Breast epithelium (tissue), 4 donors: Measurements from ENCODE around the gene F10. TPM values are rescaled to one million over a fixed set of nuclear protein-coding genes. Genes with fewer than 3 reads are reported as not detected.
"Not testable (repeated sequence)": the region's sequence is repeated elsewhere in the genome, so short reads cannot be mapped to it uniquely, and the experiment has no call there.

Experiments
- DNase-seq, 2 donors: peaks; one replicate each; pipeline ENCODE4 v3.0.0-alpha.2; 2019; ENCODE audit warnings: low spot score in 2 of 2
- H3K27ac ChIP-seq, 2 donors: fragments of 200-600 bp; sonication (generic) in 1 of 2; one replicate each; pipeline ENCODE4 v1.5.1; 2016 to 2019; ENCODE audit warnings: mild to moderate bottlenecking in 1 of 2
- H3K27me3 ChIP-seq, 2 donors: fragments of 200-600 bp; sonication (generic) in 1 of 2; one replicate each; pipeline versions ENCODE4 v1.5.1 to v1.6.0; 2017 to 2019; ENCODE audit warnings: control low read depth in 1 of 2, mild to moderate bottlenecking in 1 of 2
- H3K36me3 ChIP-seq: fragments of 200-600 bp; one replicate; pipeline ENCODE4 v1.5.1; 2019
- H3K4me1 ChIP-seq, 2 donors: fragments of 200-600 bp; sonication (generic); one replicate each; pipeline ENCODE4 v1.5.1; 2016 to 2019; ENCODE audit warnings: control low read depth in 1 of 2
- H3K4me3 ChIP-seq, 3 donors: fragments of 200-600 bp; sonication (generic); 1 replicate in 2 of 3; 2 replicates in 1 of 3; pipeline ENCODE4 v1.5.1; 2016 to 2019; ENCODE audit warnings: mild to moderate bottlenecking in 3 of 3, moderate library complexity in 2 of 3
- H3K9me3 ChIP-seq, 2 donors: fragments of 200-600 bp; sonication (generic) in 1 of 2; one replicate each; pipeline ENCODE4 v1.5.1; 2016 to 2019; ENCODE audit warnings: control low read depth in 1 of 2
- CTCF ChIP-seq, 3 donors: fragments of 450-650 bp; IDR thresholded peaks; one replicate each; pipeline ENCODE4 v1.5.1; 2016 to 2017; ENCODE audit warnings: antibody characterized with exemption in 3 of 3, mild to moderate bottlenecking in 3 of 3, moderate library complexity in 3 of 3
- POLR2A ChIP-seq: fragments of 450-650 bp; IDR thresholded peaks from one replicate; pipeline ENCODE4 v1.6.1; 2016; ENCODE audit warnings: antibody characterized with exemption, mild to moderate bottlenecking, moderate library complexity
- POLR2AphosphoS5 ChIP-seq, 3 donors: sonication (generic); formaldehyde crosslinking; IDR thresholded peaks; one replicate each; pipeline ENCODE4 v1.6.1; 2017; ENCODE audit warnings: antibody characterized with exemption in 3 of 3
- intact Hi-C: fragments of 100-400 bp; cut with DNase I; formaldehyde crosslinking; loops from one replicate; pipeline ENCODE4 v1.15.1; 2023; ENCODE audit warnings: low total_unique reads
- total RNA-seq, 3 donors: library from RNA; depleted of rRNA; stranded (reverse); fragments of >200 nt; gene quantifications; one replicate each; pipeline ENCODE4 v1.1.0, GENCODE V29; 2016

The F10 gene
- total RNA-seq, 3 donors from 2014 or later: 5.1 to 63.2 (median 8.2) TPM

GRCh38 chr13:113157929-113158747, 35.5 kb downstream of the F10 start, which contains the start of gene PROZ:
PROZ (plus strand) TSS chr13:113158648; CDS start chr13:113158661, 13 bp downstream.
- H3K4me3 ChIP-seq: no peak within 1 kb of the TSS
- peaks cover 0 to 17% of the 10 kb centered on the region in 2 donors for H3K27me3 ChIP-seq
- no peak for DNase-seq
- intact Hi-C loops: no loop called here
- H3K27ac ChIP-seq: no peak within 1 kb of the TSS
- H3K9me3 ChIP-seq: no peaks in the 10 kb centered on the region
- TF ChIP-seq POLR2A (no peak), POLR2AphosphoS5 (IDR thresholded peaks at IDR 0.05) (no peak), CTCF (IDR thresholded peaks at IDR 0.05) (no peak)
- peaks cover 0 to 2% of the 10 kb centered on the region in 2 donors for H3K4me1 ChIP-seq
- H3K36me3 ChIP-seq: no peaks in the 10 kb centered on the region

- H3K36me3 ChIP-seq: no peaks in the 10 kb centered on the region
- peaks cover 0 to 21% of the 10 kb centered on the region in 2 donors for H3K27me3 ChIP-seq
- no peak for DNase-seq
- H3K4me3 ChIP-seq: no peak overlapping the region
- H3K27ac ChIP-seq: no peak overlapping the region
- H3K9me3 ChIP-seq: no peaks in the 10 kb centered on the region
- intact Hi-C loops: no loop called here
- TF ChIP-seq CTCF (IDR thresholded peaks at IDR 0.05) (no peak), POLR2A (no peak), POLR2AphosphoS5 (IDR thresholded peaks at IDR 0.05) (no peak)
- no peaks in the 10 kb centered on the region for H3K4me1 ChIP-seq
Observed at GRCh38 chr13:113158946-113159345, 36.3 kb downstream of the F10 start.

- no peak overlapping the region for H3K4me3 ChIP-seq
- no peaks in the 10 kb centered on the region for H3K36me3 ChIP-seq
- no peak for DNase-seq
- no peak overlapping the region for H3K27ac ChIP-seq
- no peaks in the 10 kb centered on the region for H3K9me3 ChIP-seq
- H3K27me3 ChIP-seq: peaks cover 0 to 21% of the 10 kb centered on the region in 2 donors
- intact Hi-C loops: no loop called here
- TF ChIP-seq CTCF (IDR thresholded peaks at IDR 0.05) (no peak), POLR2AphosphoS5 (IDR thresholded peaks at IDR 0.05) (no peak), POLR2A (no peak)
- H3K4me1 ChIP-seq: no peaks in the 10 kb centered on the region
Observed at GRCh38 chr13:113159701-113160100, 37.1 kb downstream of the F10 start.

GRCh38 chr13:113160983-113161382, 38.4 kb downstream of the F10 start:
- no peak for DNase-seq
- Histone ChIP-seq H3K27ac (no peak overlapping the region), H3K4me3 (no peak overlapping the region), H3K27me3 (peaks cover 0 to 21% of the 10 kb centered on the region in 2 donors), H3K36me3 (no peaks in the 10 kb centered on the region), H3K4me1 (no peaks in the 10 kb centered on the region), H3K9me3 (no peaks in the 10 kb centered on the region)
- intact Hi-C loops: no loop called here
- TF ChIP-seq POLR2AphosphoS5 (IDR thresholded peaks at IDR 0.05) (no peak), CTCF (IDR thresholded peaks at IDR 0.05) (no peak), POLR2A (no peak)

GRCh38 chr13:113161433-113161832, 38.8 kb downstream of the F10 start:
- DNase-seq: no peak

GRCh38 chr13:113161975-113162374, 39.4 kb downstream of the F10 start:
- H3K36me3 ChIP-seq, H3K27ac ChIP-seq, H3K4me3 ChIP-seq, H3K9me3 ChIP-seq, DNase-seq, intact Hi-C loops, H3K4me1 ChIP-seq: not testable (repeated sequence)
- H3K27me3 ChIP-seq: peaks cover 0 to 21% of the 10 kb centered on the region in 2 donors

More at GRCh38 chr13:113161433-113161832, 38.8 kb downstream of the F10 start:
- intact Hi-C loops: no loop called here
- Histone ChIP-seq H3K4me3 (no peak overlapping the region), H3K27me3 (peaks cover 0 to 21% of the 10 kb centered on the region in 2 donors), H3K27ac (no peak overlapping the region), H3K36me3 (no peaks in the 10 kb centered on the region), H3K9me3 (no peaks in the 10 kb centered on the region), H3K4me1 (no peaks in the 10 kb centered on the region)
- no peak for TF ChIP-seq CTCF (IDR thresholded peaks at IDR 0.05)
- no peak for TF ChIP-seq POLR2A
- TF ChIP-seq POLR2AphosphoS5 (IDR thresholded peaks at IDR 0.05): no peak
